GM20000 (cell line): ENCODE measurements around the gene TMEM202.
"Not testable (repeated sequence)": the region's sequence is repeated elsewhere in the genome, so short reads cannot be mapped to it uniquely, and the experiment has no call there.

Experiments
- DNase-seq: peaks from one replicate; pipeline ENCODE4 v3.0.0; 2012; ENCODE audit warnings: low spot score
- TF ChIP-seq, protein P1 (sequence below): IDR thresholded peaks from 2 replicates; pipeline ENCODE4 v1.5.1; 2012; ENCODE audit warnings: mild to moderate bottlenecking, control low read depth; ENCODE audit errors: extremely low read depth, missing control alignments

Gene TMEM202

DNA sequence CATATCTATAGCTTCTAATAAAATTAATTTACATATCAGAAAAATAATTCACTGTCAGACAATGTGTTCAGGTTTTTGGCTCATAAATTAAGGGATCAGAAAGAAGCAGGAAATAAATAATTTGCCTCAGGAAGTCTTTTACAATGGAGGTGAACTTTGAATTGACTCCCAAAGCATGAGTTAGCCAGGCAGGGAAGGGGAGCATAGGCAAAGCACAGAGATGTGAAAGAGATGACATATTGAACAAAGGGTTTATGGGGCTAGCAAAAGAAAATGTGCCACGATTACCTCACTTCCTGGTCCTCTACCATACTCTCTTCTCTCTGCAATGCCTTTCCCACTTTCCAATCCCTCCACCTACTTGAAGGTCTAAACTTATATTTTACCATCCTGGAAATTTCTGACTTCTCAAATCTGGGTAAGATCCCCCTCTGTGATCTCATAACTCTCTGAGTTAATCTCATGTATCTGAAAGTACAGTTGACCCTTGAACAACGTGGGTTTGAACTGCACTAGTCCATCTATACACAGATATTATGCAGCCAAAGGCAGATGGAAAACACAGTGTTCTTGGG, 18.2 kb upstream of the TMEM202 start:
- TF ChIP-seq, protein P1, sequence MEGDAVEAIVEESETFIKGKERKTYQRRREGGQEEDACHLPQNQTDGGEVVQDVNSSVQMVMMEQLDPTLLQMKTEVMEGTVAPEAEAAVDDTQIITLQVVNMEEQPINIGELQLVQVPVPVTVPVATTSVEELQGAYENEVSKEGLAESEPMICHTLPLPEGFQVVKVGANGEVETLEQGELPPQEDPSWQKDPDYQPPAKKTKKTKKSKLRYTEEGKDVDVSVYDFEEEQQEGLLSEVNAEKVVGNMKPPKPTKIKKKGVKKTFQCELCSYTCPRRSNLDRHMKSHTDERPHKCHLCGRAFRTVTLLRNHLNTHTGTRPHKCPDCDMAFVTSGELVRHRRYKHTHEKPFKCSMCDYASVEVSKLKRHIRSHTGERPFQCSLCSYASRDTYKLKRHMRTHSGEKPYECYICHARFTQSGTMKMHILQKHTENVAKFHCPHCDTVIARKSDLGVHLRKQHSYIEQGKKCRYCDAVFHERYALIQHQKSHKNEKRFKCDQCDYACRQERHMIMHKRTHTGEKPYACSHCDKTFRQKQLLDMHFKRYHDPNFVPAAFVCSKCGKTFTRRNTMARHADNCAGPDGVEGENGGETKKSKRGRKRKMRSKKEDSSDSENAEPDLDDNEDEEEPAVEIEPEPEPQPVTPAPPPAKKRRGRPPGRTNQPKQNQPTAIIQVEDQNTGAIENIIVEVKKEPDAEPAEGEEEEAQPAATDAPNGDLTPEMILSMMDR, result no peak
- DNase-seq, result no peak

DNA sequence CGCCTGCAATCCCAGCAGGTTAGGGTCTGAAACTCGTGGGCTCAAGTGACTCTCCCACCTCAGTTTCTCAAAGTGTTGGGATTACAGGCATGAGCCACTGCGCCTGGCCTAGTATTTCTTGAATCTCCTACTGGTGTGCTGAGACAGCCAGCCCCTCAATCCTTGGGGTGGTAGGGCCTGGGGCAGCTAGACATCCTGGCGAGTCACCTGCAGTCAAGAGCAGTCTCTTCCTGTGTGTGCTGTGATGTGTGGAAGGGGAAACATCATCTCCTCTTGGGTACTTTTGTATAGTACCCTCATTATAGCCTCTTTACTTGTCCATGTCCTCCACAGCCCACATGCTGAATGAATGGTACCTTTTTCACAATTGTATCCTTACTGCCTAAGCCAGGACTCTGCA, 17.4 kb upstream of the TMEM202 start:
- TF ChIP-seq, protein P1, result no peak

GRCh38 chr15:72382146-72382545, 16.0 kb upstream of the TMEM202 start:
- no peak for DNase-seq
- TF ChIP-seq, protein P1, result no peak

More for the DNA sequence above, 17.4 kb upstream of the TMEM202 start:
- DNase-seq, result no peak

GRCh38 chr15:72387741-72388140, 10.4 kb upstream of the TMEM202 start:
- no peak for DNase-seq
- TF ChIP-seq, protein P1, result no peak

DNA sequence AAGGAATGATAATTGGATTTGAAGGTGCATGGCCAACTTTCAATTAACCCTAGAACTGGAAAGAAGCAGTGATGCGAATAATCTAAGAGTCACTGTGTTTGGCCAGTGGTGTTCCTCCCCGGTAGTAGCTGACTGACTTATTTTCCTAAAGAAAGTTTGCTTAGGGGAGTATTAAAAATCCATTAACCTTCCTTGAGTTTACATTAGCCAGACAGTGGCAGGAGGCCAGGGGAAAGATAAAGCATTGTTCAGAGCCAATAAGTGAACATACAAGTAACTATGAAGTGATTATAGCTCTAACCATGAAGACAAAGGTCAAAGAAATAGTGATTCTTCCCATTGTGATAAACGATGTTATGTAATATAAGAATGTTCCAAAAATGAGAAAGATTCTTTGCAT, 8.9 kb upstream of the TMEM202 start:
- no peak for DNase-seq
- TF ChIP-seq, protein P1, result no peak

GRCh38 chr15:72396331-72396730, 1.8 kb upstream of the TMEM202 start:
- DNase-seq, result not testable (repeated sequence)

DNA sequence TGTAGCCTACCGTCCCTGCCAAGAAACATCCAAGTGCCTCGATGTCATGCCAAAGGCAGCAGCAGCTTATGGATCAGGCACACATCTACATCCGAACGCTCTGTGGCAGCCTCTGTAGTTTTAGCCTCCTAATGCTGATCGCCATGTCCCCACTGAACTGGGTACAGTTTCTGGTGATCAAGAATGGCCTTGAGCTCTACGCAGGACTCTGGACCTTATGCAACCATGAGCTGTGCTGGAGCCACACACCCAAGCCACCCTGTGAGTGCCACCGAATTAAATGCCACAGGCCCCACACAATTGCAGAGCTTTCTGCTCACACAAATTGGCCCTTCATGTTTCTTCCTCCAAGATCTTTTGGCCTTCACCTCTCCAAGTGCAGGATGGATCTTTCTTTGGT, 543 bp downstream of the TMEM202 start:
- TF ChIP-seq, protein P1, result no peak
- DNase-seq, result no peak

GRCh38 chr15:72402726-72403125, 4.6 kb downstream of the TMEM202 start:
- TF ChIP-seq, protein P1, result no peak

More at GRCh38 chr15:72402726-72403125, 4.6 kb downstream of the TMEM202 start:
- no peak for DNase-seq
